Fibroblast of lung (primary cell): Measurements from ENCODE around the gene C4orf50. TPM values are rescaled to one million over a fixed set of nuclear protein-coding genes. Genes with fewer than 3 reads are reported as not detected.
"Not testable (repeated sequence)": the region's sequence is repeated elsewhere in the genome, so short reads cannot be mapped to it uniquely, and the experiment has no call there.

Source experiments
- DNase-seq, 2 donors: peaks; one replicate each; pipeline versions ENCODE4 v3.0.0 to v3.0.0-alpha.2; 2010; ENCODE audit warnings: low read depth in 2 of 2
- H2AFZ ChIP-seq: 2 replicates; pipeline ENCODE4 v1.5.1; 2012; ENCODE audit warnings: low read length, control low read depth, inconsistent platforms
- H3K27ac ChIP-seq: 2 replicates; pipeline ENCODE4 v1.5.1; 2011; ENCODE audit warnings: low read length, control low read depth; ENCODE audit not compliant: insufficient read depth
- H3K27me3 ChIP-seq: 2 replicates; pipeline ENCODE4 v1.5.1; 2011; ENCODE audit warnings: mild to moderate bottlenecking, low read length; ENCODE audit not compliant: control insufficient read depth, insufficient read depth
- H3K36me3 ChIP-seq: 2 replicates; pipeline ENCODE4 v1.5.1; 2011; ENCODE audit warnings: low read length; ENCODE audit not compliant: control insufficient read depth, insufficient read depth
- H3K4me1 ChIP-seq: 2 replicates; pipeline ENCODE4 v1.5.1; 2011; ENCODE audit warnings: low read length; ENCODE audit not compliant: control insufficient read depth, insufficient read depth; ENCODE audit errors: extremely low read depth
- H3K4me2 ChIP-seq: 2 replicates; pipeline ENCODE4 v1.5.1; 2011; ENCODE audit warnings: low read length, control low read depth; ENCODE audit not compliant: insufficient read depth; ENCODE audit errors: extremely low read depth
- H3K4me3 ChIP-seq, 4 experiments: fragments of 200-600 bp in 1 of 4; sonication (generic) in 1 of 4; replicated peaks in 1 of 4; 2 replicates each; pipeline ENCODE4 v1.5.1; 2011 to 2016; ENCODE audit warnings: low read length in 4 of 4, low read depth in 3 of 4, mild to moderate bottlenecking in 3 of 4, control low read depth in 2 of 4, inconsistent platforms in 1 of 4, mixed read lengths in 1 of 4; ENCODE audit not compliant: insufficient read depth in 1 of 4; ENCODE audit errors: control extremely low read depth in 1 of 4
- H3K79me2 ChIP-seq: 2 replicates; pipeline ENCODE4 v1.5.1; 2012; ENCODE audit warnings: mild to moderate bottlenecking, low read length, inconsistent platforms; ENCODE audit not compliant: control insufficient read depth, insufficient read depth
- H3K9ac ChIP-seq: 2 replicates; pipeline ENCODE4 v1.5.1; 2011; ENCODE audit warnings: mild to moderate bottlenecking, low read length, control low read depth; ENCODE audit not compliant: insufficient read depth
- H3K9me3 ChIP-seq: 2 replicates; pipeline ENCODE4 v1.5.1; 2012; ENCODE audit warnings: low read depth, low read length; ENCODE audit not compliant: control insufficient read depth, insufficient read depth
- H4K20me1 ChIP-seq: 2 replicates; pipeline ENCODE4 v1.5.1; 2011; ENCODE audit warnings: low read length; ENCODE audit not compliant: control insufficient read depth, insufficient read depth; ENCODE audit errors: extremely low read depth
- CTCF ChIP-seq, 2 donors: IDR thresholded peaks in 1 of 2; conservative IDR thresholded peaks in 1 of 2; 1 replicate in 1 of 2; 2 replicates in 1 of 2; pipeline ENCODE4 v1.5.1; 2011 to 2012; ENCODE audit warnings: low read length in 2 of 2, control low read depth in 1 of 2, inconsistent platforms in 1 of 2, low read depth in 1 of 2, mild to moderate bottlenecking in 1 of 2
- EZH2 ChIP-seq: IDR thresholded peaks from 2 replicates; pipeline ENCODE4 v1.5.1; 2012; ENCODE audit warnings: low read length, control low read depth, mild to moderate bottlenecking; ENCODE audit errors: missing control alignments
- polyA plus RNA-seq, 2 donors: library from polyadenylated mRNA; depleted of rRNA in 1 of 2; stranded (reverse) in 1 of 2; unstranded in 1 of 2; fragments of >200 nt; gene quantifications; 2 replicates each; pipeline ENCODE4 v1.2.1, GENCODE V29; 2011 to 2012; ENCODE audit warnings: missing spikeins in 1 of 2
- total RNA-seq: library from RNA; depleted of rRNA; stranded (reverse); fragments of >200 nt; gene quantifications from 2 replicates; pipeline ENCODE4 v1.2.1, GENCODE V29; 2014

Gene C4orf50
- total and polyA plus RNA-seq, 2 donors (not counting 1 experiment from before 2014, with no cell fraction given): not detected

- Histone ChIP-seq H3K9ac (no peak overlapping the region), H3K27ac (no peak overlapping the region), H3K36me3 (no peaks in the 10 kb centered on the region), H3K27me3 (no peaks in the 10 kb centered on the region), H3K4me3 (no peak overlapping the region), H2AFZ (no peak overlapping the region), H3K9me3 (no peaks in the 10 kb centered on the region), H4K20me1 (no peaks in the 10 kb centered on the region), H3K79me2 (no peaks in the 10 kb centered on the region), H3K4me1 (no peaks in the 10 kb centered on the region), H3K4me2 (no peak overlapping the region)
- TF ChIP-seq EZH2 (no peak), CTCF (conservative IDR thresholded peaks at IDR 0.05 in 1 of 2, IDR thresholded peaks at IDR 0.05 in 1 of 2; ENCODE audit: low read depth in 1 of 2, low read length in 2 of 2) (no peak)
- DNase-seq: no peak
These were observed 9.4 kb downstream of the C4orf50 start for GRCh38 chr4:6008766-6009385.

- Histone ChIP-seq H3K4me1 (no peaks in the 10 kb centered on the region), H3K27me3 (no peaks in the 10 kb centered on the region), H3K4me2 (no peak overlapping the region), H3K9ac (no peak overlapping the region), H3K27ac (no peak overlapping the region), H3K4me3 (no peak overlapping the region), H2AFZ (no peak overlapping the region), H3K9me3 (no peaks in the 10 kb centered on the region), H3K79me2 (no peaks in the 10 kb centered on the region), H4K20me1 (no peaks in the 10 kb centered on the region), H3K36me3 (no peaks in the 10 kb centered on the region)
- no peak for DNase-seq
- no peak for TF ChIP-seq EZH2
- no peak for TF ChIP-seq CTCF (conservative IDR thresholded peaks at IDR 0.05 in 1 of 2, IDR thresholded peaks at IDR 0.05 in 1 of 2; ENCODE audit: low read depth in 1 of 2, low read length in 2 of 2)
These were observed 10.1 kb downstream of the C4orf50 start for GRCh38 chr4:6008092-6008551.

- Histone ChIP-seq H3K36me3 (no peaks in the 10 kb centered on the region), H3K27me3 (no peaks in the 10 kb centered on the region), H3K9ac (no peak overlapping the region), H3K4me1 (no peaks in the 10 kb centered on the region), H3K79me2 (no peaks in the 10 kb centered on the region), H3K4me2 (no peak overlapping the region), H4K20me1 (no peaks in the 10 kb centered on the region), H2AFZ (no peak overlapping the region), H3K4me3 (no peak overlapping the region), H3K9me3 (no peaks in the 10 kb centered on the region), H3K27ac (no peak overlapping the region)
- no peak for TF ChIP-seq EZH2
- no peak for TF ChIP-seq CTCF (conservative IDR thresholded peaks at IDR 0.05 in 1 of 2, IDR thresholded peaks at IDR 0.05 in 1 of 2; ENCODE audit: low read depth in 1 of 2, low read length in 2 of 2)
- no peak for DNase-seq
These were observed 13.1 kb downstream of the C4orf50 start for GRCh38 chr4:6005175-6005574.

GRCh38 chr4:6003485-6003884, 14.7 kb downstream of the C4orf50 start:
- not testable (repeated sequence) for H3K9ac ChIP-seq, H2AFZ ChIP-seq, H3K27ac ChIP-seq, H3K36me3 ChIP-seq, H3K9me3 ChIP-seq, H3K4me3 ChIP-seq, DNase-seq, H3K4me2 ChIP-seq, H3K27me3 ChIP-seq, H4K20me1 ChIP-seq, H3K79me2 ChIP-seq, H3K4me1 ChIP-seq
